Occipital lobe (tissue), 2 donors: ENCODE results near the gene MOCS1. TPM values are rescaled to one million over a fixed set of nuclear protein-coding genes. Genes with fewer than 3 reads are reported as not detected.

ENCODE experiments used
- DNase-seq: peaks from one replicate; lab custom pipeline; 2025; lab: John Stamatoyannopoulos, UW
- total RNA-seq: library from RNA; depleted of rRNA; stranded (reverse); fragments of >200 nt; gene quantifications from one replicate; pipeline ENCODE4 v1.2.3, GENCODE V29; 2014

MOCS1 gene
- total RNA-seq, 1 donor from 2014 or later, result 4.7 TPM

DNA sequence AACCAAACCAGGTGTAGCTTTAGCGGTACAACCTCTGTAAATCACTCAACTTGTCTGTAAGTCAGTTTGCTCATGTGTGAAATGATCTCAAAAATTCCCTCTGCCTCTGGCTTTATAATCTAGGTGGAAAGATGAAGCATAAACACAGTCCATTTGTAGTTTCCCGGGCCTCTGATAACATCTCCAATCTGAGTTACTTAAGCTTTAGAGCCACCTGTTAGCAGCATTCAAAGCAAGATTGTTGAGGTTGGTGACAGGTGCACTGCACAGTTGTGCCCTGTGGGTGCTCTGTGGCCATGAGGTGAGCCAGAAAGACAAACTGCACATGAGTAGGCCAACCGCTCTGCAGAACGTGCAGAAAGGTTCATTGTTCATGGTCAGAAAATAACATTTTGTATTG is 53.7 kb downstream of the MOCS1 start:
- DNase-seq, result no peak

DNA sequence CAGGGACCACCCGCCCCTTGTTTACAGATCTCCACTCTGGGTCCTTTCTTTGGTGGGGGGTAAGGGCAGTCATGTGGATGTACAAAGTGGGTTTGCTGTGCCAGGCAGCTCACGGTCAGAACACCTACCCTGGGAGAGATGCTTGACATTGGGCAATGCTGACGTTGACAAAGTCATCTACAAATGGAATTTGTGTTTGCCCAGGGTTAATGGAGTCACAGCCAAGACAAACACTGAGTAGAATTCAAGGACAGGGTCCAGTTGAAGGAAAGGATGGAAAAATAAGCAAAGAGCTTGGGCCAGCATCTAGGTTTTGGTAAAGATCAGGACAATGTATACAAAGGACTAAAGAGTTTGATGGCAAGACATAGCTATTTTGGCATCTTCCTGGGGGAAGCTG is 54.7 kb downstream of the MOCS1 start:
- DNase-seq, result no peak

DNA sequence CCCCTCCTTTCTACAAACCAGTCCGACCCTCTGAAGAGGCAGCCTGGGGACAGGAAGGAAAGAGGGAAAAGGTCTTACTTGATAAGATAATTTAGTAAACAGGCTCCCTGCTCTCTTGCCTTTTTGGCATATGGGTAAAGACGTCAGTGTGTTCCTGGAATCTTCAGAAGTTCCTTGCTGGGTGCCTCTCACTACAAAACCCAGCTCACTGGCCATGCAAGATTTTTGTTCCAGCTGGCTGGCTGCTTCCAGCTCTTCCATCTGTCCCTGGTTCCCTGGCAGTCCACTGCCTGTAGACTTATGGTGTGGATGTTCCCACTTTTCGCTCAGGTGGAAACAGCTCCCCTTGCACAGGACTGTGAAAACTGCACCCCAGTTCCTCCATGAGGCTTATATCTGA is 57.4 kb downstream of the MOCS1 start:
- no peak for DNase-seq

DNA sequence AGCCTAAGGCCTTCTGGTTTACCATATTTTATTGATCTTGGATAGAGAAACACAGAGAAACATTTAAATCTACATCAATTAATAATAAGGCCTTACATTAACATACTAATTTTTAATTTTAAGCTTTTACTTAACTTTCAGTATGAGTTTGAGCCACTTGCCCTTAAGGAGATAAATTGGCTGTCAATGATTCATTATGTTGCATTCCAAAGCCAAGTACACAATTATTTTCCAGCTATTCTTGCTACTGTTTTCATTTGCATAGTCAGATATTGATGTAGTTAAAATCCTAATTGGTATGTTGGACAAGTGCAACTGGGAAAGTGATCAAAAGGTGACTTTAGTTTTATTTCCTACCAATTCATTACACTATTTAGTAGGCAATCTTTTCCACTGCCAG is 58.2 kb downstream of the MOCS1 start:
- DNase-seq, result no peak

DNA sequence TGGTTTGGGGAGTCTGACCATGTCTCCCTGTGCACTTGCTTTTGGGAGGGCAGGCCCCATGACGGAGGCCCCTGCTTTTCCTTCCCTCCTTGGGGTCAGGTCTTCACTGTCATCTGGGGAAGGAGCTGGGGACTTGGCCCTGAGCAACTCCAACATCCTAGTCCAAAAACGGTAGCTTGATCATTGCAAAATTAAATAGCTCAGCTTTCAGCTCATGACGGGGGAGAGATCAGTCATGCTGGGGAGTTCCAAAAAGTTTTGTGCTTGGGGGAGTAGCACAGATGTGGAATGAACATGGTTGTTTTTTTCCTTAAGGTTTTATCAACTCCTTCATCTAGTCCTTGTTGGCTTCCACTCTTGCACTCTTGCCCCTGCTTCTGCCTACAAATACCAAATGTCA is 60.8 kb downstream of the MOCS1 start:
- DNase-seq, result no peak

DNA sequence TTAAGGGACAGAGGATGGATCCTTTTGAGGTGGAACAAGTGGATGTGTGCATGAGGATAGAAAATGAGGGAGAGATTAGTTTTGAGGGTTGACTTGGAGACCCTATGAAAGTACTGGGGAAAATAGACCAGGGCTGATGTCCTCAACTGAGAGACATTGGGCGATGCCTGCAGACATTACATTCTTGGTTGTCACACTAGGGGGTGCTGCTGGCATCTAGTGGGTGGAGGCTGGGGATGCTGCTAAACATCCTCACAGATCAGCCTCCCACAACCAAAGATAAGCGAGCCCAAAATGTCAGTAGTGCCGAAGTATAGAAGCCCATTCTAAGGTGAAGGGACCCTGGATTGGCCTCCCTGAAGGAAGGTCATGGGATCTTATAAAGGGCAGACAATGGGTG is 63.3 kb downstream of the MOCS1 start:
- DNase-seq, result no peak

DNA sequence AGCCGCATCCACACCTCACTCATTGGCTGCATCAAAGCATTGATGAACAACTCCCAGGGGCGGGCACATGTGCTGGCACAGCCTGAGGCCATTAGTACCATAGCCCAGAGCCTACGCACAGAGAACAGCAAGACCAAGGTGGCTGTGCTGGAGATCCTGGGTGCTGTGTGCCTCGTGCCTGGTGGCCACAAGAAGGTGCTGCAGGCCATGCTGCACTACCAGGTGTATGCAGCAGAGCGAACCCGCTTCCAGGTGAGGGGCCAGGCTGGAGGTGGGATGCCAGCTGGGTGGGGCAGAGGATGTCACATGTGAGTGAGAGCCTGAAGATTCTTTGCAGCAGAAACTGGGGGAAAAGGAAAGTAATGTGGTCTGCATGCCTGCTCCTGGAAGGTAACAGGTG is 66.7 kb downstream of the MOCS1 start:
- no peak for DNase-seq

DNA sequence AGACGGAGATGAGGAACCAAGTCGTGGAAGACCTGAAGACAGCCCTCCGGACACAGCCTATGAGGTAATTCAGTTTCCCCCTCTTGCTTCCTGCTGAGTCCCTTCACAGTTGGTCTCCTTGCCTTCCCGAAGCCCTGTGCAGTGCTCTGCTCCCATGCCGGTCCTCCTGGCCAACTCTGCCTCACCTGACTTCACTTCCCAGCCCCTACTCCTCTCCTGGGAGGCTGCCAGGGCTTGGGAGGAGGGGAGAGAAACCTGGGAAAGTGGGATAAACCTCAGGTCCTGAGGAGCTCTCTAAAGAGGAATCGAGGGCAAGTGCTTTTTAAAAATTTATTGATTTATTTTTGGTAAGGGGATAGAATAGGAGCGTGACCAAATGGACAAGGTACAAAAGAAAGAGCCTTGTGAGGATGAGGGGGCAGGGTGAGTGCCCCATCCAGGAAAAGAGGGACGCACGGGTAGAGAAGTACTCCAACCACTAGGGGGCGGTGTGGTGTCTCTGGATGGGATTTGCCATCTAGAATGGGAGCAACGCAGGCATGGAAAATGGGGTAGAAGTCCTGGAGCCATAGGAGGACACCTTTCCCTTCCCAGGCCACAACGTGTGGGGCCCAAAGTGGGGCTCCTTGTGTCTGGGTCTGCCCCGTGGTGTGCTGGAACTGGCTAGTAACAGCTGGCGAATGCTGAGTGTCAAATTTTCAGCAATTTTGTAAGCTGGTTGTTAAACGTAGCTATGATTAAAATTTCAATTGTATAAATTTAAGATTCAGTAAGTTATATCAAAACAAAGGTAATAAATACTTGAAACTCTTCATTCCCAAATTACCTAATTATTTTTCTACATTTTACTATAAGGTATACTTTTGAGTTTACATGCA is 69.0 kb downstream of the MOCS1 start:
- DNase-seq, result no peak

DNA sequence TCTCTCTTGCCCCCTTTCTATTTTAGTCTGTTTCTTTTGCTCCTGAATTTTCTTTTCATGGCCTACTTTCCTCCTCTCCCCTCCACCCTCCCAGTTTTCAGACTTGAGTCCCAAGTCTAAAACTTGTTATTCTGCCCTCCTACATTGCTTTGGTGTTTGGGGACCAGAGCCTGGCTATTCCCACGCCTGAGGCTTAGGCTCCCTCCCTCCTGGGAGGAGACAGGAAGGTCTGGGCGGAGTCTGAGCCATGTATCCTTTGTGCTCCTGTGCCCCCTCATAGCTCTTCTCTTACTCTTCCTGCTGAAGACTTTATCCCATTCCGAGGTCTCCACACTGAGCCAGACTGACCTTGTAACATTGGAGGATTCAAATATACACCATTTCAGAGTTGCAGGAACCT is 72.6 kb downstream of the MOCS1 start:
- no peak for DNase-seq

DNA sequence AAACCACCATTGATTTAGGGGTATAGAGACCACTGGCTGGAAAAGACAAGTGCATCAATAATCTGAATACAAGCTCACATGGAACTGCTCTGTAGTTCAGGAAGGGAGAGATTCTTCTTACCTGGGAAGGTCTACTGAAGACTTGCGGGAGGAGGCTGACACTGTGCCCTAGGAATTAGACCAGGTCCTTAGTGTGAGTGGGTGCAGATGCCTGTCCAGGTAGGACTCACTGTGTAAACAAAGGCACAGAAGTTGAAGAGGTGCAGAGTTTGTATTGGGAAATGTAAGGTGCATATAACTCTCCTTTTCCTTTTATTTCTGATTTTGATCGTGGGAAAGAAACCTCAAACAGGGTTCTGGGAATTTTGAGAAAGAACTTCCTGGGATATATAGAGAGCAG is 75.2 kb downstream of the MOCS1 start:
- no peak for DNase-seq

DNA sequence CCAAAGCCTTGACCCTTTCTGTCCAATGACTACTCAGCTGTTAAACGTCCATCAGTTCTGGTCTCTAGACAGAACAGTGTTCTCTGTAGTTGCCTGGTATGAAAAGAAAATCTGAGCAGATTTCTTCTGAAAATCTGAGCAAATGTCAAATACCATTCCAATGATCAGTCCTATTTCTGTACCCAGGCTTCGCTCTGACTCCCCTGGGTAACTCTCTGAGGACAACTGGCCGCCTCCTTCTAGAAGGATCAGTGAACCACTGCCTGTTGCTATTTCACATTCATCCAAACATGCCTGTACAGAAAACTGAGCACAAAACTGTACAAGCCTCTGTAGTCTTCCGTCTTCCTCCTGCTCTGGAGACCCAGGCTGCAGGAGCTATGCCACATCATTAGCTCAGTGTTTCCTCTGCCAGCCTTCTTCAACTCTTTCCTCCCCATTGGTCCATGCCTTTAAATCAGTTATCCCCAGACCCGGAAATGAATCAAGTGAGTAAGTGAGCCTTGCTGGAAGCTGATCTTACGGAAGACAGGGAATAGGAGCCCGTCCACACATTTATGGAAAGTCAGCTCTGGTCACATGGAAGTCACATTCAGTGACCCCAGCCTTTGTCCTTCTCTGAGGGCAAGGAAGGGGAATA is 78.8 kb downstream of the MOCS1 start:
- no peak for DNase-seq

Other genes starting within 250 kb of the MOCS1 start
- gene KIF6, start 209.1 kb downstream of the MOCS1 start, total RNA-seq, result 3.3 TPM
- 14.0 TPM for gene DAAM2, start 142.1 kb downstream of the MOCS1 start, total RNA-seq